ENCODE data around the gene CNOT10.
"Not testable (repeated sequence)": the region's sequence is repeated elsewhere in the genome, so short reads cannot be mapped to it uniquely, and the experiment has no call there.

Gene CNOT10

DNA sequence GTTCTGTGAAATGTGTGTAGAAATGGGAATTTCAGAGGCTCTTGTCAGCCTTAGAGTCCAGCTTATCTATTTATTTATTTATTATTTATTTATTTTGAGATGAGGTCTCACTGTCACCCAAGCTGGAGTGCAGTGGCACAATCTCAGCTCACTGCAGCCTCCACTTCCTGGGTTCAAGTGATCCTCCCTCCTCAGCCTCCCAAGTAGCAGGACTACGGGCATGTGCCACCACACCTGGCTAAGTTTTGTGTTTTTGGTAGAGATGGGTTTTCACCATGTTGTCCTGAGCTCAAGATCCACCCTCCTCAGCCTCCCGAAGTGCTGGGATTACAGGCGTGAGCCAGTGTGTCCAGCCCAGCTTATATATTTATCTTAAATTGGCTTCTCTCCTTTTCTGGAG is 11.5 kb downstream of the CNOT10 start:
- DNase-seq (ENCODE audit: low read depth): no peak

DNA sequence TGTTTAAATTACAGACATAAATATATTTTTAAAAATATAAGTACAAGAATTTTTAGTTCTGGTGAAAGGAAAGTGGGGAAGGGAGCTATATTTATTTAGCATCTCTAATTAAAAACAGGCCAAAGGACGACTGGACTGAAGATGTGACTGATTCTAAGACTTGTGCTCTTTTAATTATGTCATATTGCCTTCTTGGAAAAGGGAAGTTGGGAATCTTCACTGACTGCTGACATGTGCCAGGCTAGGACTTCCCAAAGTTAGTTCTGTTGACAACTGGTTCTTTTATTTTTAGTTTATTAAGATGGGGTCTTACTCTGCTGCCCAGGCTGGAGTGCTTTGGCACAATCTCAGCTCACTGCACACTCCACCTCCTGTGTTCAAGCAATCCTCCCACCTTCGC is 13.5 kb downstream of the CNOT10 start:
- no peak for DNase-seq (ENCODE audit: low read depth)

DNA sequence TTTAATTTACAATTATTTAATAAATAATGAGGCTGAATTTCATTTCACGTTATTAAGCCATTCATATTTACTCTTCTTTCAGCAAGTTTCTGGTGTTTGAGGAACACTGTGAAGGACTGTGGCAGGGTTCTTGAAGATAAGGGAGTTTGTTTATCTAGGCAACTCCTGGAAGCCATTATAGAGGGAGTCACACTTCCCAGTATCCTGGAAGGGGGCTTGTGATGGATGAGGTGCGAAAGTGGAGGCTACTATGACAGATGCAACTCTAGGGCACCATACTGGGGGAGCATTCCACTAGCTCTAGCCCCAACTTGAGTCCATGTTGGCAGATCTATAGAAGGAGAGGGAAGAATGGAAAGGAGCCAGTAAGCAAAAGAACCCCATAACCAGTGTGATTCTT is 14.4 kb downstream of the CNOT10 start:
- DNase-seq (ENCODE audit: low read depth): no peak

DNA sequence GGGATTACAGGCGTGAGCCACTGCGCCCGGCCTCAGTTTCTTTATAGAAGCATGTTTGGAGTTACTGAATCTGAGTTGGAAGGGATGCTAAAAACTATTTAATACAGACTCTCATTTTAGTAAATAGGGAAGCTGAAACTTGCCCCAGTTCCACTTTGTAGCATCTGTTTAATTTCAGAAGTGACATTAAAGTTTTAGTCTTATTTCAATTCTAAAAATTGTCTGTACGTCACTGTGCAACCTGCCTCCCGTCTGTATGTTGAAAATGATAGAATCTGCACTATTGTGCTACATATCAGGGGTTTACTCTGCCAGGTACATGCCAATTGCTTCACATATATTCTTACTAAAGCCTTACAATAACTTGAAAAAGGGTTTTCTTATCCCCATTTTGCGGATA is 15.3 kb downstream of the CNOT10 start:
- DNase-seq (ENCODE audit: low read depth): no peak

DNA sequence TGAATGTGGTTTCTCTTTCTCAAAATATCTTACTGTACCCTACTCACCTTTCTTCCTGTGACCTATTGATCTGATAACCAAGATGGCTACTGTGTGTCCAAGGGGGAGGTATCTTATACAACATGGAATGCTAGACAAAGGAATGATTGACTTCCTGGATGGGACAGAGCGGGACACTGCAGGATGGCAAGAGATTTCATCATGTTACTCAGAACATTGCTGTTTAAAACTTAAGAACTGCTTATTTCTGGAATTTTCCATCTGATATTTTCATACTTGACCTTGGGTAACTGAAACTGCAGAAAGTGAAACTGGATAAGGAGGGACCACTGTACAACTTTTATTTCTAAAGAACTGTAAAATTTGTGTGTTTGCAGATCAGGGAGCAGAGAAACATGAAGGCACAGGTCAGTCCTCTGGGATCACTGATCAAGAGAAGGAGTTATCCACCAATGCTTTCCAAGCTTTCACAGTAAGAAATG is 18.5 kb downstream of the CNOT10 start:
- peak; percentile 53 for DNase-seq (ENCODE audit: low read depth)

DNA sequence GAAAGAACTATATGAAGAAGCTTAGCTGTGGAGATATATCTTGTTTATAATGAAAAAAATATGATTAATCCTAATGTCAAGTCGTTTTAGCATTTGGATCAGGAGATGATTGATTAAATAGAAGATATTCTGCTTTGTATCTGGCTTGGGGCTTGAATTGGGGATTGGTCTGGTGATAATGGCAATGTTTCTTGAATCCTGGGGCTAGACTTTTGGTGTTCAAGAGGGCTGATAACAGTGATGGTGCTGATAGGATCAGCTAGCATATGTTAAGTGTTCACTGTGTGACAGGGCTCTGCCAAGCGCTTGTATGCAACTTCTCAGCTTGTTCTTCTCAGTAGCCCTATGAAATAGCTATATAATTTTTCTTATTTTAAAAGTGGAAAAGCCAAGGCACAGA is 20.2 kb downstream of the CNOT10 start:
- DNase-seq (ENCODE audit: low read depth): no peak

DNA sequence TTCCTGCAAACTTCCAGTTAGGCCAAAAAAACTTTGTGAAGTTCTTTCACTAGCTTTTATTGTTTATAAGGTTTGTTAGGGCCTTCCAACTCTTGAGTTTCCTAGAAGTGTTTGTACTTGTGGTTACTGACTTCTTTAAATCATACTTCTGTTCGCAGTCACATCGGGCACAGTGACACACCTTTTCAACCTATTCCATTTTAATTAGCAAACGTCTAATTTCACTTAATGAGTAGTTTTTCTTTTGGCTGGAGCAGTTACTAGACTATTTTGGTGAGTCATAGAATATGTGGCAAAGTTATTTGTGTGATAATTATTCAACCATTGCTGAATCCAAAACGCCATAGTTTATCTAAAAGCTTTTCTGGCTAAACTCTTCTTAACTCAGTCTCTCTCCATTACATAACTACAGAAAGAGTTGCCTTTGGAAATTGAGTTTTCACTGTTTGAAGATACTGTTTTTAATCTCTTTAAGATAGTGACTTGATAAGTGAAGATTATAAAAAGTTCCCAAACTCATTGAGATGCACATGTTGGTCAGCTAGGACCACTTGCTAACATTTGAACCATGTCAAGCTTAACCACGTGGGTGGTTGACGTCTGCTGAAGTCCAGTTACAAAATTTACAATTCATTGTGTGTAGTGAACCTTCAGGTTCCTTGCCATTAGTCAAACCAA is 21.5 kb downstream of the CNOT10 start:
- DNase-seq (ENCODE audit: low read depth): peak; percentile 11

DNA sequence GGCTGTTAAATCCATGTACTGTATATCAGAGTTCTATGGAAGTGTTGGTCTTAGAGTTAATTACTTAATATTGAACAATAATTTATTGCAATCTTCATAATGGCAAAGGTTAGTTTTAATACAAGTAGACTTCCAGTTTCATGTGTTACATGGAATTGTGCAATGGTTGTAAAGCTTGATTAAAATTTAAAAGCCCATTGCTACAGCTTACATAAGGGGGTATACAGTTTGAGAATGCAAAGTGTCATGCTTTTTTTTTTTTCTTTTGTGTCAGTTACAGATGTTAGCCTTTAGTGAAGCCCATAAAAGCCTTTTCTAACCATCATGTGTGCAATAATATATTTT is 22.0 kb downstream of the CNOT10 start:
- no peak for DNase-seq (ENCODE audit: low read depth)

DNA sequence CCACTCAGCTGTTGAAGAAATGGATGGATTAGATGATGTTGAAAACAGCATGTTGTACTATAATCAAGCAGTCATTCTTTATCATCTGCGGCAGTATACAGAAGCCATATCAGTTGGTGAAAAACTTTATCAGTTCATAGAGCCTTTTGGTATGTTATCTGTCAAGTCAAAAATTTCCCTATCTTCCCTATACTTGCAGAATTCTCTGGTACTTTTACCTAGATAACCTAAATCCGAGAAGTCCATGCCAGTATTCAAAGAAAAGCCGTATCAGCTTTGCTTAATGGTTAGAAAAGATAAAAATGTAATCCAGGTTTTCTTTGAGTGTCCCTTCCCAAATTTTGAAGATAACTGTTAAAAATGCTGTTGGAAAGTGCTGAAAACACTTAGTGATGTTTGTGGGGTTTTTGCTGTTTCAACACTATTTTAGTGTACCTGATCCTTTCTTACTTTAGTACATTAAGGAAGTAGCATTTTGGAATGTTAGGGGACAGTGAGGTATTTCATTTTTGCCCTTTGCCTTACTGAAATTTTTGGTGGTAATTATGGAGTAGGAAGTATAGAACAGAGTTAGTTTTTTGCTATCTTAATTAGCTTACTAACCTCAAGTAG is 23.8 kb downstream of the CNOT10 start:
- DNase-seq (ENCODE audit: low read depth): no peak

DNA sequence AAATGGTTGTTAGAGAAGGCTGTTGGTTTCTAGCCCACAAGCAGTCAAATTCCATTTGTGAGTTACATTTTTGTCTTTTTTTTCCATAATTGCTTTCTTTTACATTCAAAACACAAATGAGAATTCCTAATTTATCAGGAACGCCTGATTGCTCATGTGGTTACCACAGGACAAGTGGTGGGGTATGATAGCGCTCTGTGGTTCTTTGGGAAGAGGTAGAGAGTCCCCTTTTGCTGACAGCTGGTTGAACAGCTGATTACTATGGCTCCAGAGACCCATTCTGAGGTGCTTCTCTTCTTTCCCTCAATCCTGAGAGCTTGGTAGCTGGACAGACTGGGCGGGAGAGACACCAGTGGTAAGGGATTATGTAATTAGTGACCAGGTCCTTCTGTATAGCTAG is 24.4 kb downstream of the CNOT10 start:
- DNase-seq (ENCODE audit: low read depth): no peak

DNA sequence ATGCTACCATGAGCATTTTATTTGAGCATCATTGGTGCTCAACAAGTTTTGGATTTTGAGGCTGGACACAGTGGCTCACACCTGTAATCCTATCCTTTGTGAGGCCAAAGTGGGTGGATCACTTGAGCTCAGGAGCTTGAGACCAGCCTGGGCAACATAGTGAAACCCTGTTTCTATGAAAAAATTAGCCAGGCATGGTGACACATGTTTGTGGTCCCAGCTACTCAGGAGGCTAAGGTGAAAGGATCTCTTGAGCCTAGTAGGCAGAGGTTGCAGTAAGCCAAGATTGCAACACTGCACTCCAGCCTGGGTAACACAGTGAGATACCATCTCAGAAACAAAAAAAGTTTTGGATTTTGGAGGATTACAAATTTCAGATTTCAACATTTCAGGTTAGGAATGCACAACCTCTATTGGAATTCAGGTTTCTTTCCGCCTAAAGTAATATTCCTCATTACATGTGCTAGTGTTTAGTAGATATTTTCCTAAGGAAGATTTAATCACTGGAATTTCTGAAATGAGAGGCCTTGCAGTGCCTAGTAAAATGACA is 27.6 kb downstream of the CNOT10 start:
- peak; percentile 4 for DNase-seq (ENCODE audit: low read depth)

DNA sequence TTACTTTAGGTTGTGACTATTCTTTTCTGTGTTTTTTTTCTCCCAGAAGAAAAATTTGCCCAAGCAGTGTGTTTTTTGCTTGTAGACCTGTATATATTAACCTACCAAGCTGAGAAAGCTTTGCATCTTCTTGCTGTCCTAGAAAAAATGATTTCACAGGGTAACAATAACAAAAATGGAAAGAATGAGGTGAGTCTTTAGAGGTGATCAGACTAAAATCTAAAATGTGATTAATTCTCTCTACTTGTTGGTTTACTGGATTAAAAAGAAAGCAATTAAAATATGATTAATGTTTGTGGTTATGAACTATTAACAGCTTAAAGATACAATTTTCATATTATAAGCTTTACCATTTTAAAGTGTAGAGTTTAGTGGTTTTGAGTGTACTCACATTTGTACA is 28.2 kb downstream of the CNOT10 start:
- no peak for DNase-seq (ENCODE audit: low read depth)

DNA sequence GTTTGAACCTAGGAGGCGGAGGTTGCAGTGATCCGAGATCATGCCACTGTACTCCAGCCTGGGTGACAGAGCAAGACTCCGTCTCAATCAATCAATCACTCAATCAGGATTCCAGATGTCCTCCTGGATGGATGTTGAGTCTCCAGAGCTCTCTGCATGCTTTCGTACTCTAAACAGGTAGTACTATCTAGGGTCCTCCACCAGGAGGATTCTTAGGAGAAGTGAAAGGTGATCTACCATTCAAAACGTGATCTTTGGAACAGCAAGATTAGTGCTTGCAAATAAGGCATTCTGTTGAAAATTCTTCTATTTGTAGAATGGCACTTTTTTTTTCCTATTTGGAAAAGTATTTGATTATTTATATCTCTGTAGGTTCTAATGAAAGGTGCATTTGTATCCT is 34.3 kb downstream of the CNOT10 start:
- DNase-seq (ENCODE audit: low read depth): no peak

DNA sequence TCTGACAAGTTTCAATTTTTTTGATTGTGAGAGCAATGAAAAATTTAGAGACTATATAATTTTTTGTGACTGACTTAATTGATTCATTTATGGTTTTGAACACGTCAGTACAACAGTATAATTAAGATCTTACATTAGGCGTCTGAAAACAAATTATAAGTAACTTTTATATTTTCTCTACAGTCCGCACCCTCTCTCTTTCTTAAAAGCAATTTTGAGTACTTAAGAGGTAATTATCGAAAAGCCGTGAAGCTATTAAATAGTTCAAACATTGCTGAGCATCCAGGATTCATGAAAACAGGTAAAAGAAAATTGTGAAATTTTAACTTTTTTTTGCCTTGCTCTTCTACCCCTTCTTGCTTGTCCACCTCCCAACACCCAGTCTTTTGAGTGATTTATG is 34.9 kb downstream of the CNOT10 start:
- DNase-seq (ENCODE audit: low read depth): no peak

DNA sequence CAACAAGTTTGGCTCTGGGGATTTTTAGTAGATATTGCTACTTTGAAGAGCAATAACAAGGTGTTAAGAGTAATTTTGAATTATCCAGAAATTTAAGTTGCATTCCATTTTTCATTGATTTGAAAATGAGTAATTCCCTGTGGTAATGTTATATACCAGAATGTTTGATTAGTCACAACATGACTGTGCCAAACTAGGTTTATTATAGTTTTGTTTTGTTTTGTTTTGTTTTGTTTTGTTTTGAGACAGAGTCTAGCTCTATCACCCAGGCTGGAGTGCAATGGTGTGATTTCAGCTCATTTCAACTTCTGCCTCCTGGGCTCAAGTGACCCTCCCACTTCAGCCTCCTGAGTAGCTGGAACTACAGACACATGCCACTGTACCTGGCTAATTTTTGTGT is 40.7 kb downstream of the CNOT10 start:
- DNase-seq (ENCODE audit: low read depth): peak; percentile 13

DNA sequence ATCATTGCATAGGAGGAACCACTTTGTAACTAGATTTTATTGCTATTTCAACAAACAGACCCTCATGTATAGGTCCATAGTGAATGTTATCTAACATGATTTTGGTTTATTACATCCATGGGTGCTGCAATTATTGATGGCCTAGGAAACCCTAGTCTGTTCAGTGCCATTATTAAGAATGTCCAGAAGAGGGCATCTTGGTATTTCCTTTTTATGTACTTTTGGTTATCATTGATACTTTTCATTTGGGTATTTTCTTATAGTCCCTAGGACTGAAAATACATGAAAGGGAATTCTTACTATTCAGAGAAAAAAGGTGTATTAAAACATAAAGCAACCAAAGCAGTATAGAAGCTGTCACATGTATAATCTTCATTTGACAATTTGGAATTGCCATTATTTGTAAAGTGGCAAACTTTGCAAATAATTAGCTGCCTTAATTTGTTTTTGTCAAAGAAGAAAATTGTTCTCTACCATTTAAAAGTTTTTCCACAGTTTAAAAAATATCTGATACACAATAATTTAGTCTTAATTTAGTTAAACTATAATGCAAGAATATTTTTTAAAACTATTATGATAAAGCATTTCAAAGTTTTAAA is 48.7 kb downstream of the CNOT10 start:
- DNase-seq (ENCODE audit: low read depth): peak; percentile 52

DNA sequence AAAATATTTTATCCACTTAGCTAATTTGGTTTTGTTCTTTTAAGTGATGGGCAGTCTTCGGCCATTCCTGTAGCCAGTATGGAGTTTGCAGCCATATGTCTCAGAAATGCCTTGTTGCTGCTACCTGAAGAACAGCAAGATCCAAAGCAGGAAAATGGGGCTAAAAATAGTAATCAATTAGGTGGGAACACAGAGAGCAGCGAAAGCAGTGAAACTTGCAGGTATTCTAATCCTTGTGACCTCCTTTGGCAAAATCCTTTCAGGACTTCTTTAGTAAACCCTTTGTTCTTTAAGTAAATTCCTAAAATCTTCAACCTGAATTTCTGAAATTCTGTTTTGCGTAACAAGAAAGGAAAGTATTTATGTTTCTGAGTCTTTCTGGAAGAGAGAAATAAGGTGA is 49.8 kb downstream of the CNOT10 start:
- DNase-seq (ENCODE audit: low read depth): no peak

DNA sequence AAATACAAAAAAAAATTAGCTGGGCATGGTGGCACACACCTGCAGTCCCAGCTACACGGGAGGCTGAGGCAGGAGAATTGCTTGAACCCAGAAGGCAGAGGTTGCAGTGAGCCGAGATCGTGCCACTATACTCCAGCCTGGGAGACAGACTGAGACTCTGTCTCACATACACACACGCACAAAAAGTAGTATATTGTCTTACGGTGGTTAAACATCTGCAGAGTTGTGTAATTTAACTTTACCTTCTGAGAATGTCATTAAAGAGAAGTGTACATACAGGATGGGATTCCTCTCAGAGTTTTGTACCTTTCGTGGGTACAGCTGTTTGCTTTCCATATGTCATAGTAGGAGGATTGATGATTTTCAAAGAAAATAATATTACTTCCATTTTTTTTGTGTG is 58.5 kb downstream of the CNOT10 start:
- DNase-seq (ENCODE audit: low read depth): not testable (repeated sequence)

DNA sequence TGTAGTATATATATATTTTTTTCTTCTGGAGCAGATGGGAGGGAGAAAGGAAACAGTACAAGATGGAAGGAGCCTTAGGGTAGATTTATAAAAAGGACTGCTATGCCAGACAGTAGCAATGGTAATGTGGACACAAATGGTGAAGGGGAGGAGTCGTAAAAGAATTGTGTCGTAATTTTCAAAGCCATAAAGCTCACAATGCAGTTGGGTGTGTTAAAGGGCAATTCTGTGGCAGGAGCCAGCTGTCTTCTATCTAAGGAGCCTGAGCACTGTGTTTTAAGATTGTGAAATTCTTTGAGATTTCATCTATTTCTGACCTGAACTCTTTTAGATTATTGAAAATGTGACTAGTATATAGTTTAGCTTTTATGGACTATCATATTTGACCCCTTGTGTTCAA is 58.9 kb downstream of the CNOT10 start:
- DNase-seq (ENCODE audit: low read depth): peak; percentile 38

DNA sequence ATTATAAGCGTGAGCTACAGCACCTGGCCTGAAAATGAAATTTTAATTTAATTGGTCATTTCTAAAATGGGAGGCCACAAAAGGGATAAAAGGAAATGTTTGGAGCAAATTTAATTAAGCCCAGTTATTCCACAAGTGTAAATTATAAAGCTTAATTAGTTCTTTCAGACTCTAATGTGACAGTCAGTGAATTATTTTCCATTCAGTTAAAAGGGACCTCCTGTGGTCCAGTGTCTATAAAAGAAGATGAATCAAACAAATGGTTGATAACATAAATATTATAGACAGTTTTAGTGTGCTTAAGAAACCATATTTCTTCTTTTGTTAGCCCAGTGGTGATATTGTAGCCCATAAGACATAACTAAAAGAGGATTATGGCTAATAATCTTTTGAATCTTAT is 66.4 kb downstream of the CNOT10 start:
- no peak for DNase-seq (ENCODE audit: low read depth)

DNA sequence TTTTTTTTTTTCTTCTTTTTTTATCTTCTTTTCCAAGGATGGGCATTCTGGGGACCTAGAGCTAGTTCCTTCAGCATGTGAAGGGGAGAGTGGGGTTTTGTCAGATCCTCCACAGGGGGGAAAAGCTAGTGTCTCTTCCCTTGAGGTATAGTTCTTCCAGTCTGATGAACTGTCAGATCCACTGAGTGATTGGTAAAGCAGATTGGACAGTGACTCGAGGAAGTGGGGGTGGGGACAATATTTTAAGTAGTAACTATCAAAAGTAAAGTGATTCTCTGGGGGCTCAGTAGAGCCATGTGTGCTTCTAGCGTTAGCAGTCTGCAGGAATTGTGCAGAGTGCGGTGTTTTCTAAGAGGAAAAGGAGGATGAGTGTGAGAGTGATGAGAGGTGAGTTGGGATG is 70.8 kb downstream of the CNOT10 start:
- no peak for DNase-seq (ENCODE audit: low read depth)

DNA sequence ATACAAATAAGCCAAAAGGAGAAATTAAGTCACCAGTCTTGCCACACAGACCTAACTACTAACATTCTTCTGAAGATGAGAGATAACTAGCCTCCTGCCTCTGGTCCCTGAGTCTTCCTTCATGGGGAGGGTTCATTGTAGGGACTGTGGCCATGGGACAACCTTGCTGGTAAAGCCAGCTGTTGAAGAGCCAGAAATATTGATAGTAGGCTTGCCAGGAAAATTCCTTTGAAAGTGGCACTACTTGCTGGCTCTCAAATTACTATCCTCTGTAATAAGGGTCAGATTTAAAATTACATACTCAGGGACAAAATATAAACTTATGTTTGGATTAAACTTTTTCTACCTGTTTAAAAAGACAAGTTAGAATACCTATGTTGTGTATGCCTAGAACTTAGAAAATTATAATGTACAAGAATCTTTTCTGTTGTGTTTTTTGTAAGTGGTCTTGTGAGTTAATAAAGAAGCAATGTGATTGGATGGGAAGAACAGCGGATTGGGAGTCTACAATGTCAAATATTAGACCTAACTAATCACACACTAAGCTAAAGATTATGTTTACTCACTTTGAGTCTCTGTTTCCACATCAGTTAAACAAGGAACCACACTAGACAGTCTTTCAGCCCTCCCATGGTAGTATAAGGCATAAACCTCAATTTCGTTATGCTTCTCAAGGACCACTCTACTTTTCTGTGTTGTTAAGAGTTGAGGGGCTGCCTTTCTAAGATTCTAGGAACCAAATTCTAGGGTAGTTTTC is 72.8 kb downstream of the CNOT10 start:
- DNase-seq (ENCODE audit: low read depth): no peak

DNA sequence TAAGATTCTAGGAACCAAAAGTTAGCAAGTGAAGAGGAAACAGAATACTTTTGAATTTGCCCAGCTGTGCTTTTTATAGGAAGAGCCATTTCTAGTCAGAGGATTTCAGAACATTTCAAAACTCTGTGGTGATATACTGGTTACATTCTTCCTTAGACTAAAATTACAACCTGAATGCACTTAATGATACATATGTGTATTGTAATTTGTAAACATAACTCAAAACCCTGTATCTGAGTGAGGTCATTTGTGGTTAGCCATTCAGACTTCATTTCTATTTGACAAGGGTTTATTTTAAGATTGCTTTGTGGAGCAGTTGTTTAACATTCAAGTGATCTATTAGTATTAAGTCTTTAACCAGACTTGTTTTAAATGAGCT is 73.4 kb downstream of the CNOT10 start:
- DNase-seq (ENCODE audit: low read depth): peak; percentile 35

Data from EH (cell line).